HEK293T (cell line): ENCODE data around the gene CMKLR1.

Experiments used
- BHLHE40 ChIP-seq: fragments of 450-650 bp; IDR thresholded peaks from 2 replicates; pipeline ENCODE4 v1.6.1; 2016; ENCODE audit warnings: mild to moderate bottlenecking, moderate library complexity, borderline replicate concordance
- FOXM1 ChIP-seq: fragments of 450-650 bp; IDR thresholded peaks from 2 replicates; pipeline ENCODE4 v1.6.1; 2017; ENCODE audit warnings: mild to moderate bottlenecking, borderline replicate concordance
- ZNF384 ChIP-seq: fragments of 450-650 bp; IDR thresholded peaks from 2 replicates; pipeline ENCODE4 v1.6.1; 2016

DNA sequence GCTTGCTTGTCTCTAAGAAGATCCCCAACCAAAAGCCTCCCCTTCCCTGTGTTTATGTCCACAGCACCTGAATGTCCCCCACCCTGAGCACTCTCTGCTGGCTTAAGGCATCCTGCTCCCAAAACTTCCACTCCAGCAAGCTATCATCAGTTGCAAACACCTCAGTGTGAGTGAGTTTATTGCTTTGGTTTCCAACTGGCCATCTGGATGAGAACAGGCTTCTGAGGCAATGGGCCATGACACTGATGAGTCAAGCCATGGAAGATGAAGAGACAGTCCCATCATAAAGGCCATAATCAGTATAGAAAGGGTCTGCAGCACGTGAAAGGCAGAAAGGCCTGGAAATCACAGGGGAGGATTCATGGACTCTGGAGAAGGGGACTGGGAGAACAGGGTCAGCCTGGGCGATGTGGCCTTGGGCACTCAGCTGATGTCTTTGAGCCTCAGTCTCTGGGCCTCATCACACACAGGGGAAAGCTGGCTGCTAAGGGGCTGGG is 12.8 kb downstream of the CMKLR1 start:
- TF ChIP-seq ZNF384 (no peak), FOXM1 (no peak), BHLHE40 (no peak)
